Fibroblast of skin of left biceps (primary cell): ENCODE results near the gene C1D.
"Not testable (repeated sequence)": the region's sequence is repeated elsewhere in the genome, so short reads cannot be mapped to it uniquely, and the experiment has no call there.

Source experiments
- DNase-seq, 2 experiments: peaks; one replicate each; pipeline ENCODE4 v3.0.0-alpha.2; 2013; ENCODE audit warnings: low read depth in 2 of 2

Gene C1D, protein sequence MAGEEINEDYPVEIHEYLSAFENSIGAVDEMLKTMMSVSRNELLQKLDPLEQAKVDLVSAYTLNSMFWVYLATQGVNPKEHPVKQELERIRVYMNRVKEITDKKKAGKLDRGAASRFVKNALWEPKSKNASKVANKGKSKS

GRCh38 chr2:68062680-68063387, at the start of gene C1D:
TSS of gene C1D (minus strand) at chr2:68063004. CDS start at chr2:68047310, 15,694 bp downstream.
- peak; percentile 67 to 79 for DNase-seq

- DNase-seq = no peak
Measured at GRCh38 chr2:68110102-68110501, 47.3 kb upstream of the C1D start.

DNA sequence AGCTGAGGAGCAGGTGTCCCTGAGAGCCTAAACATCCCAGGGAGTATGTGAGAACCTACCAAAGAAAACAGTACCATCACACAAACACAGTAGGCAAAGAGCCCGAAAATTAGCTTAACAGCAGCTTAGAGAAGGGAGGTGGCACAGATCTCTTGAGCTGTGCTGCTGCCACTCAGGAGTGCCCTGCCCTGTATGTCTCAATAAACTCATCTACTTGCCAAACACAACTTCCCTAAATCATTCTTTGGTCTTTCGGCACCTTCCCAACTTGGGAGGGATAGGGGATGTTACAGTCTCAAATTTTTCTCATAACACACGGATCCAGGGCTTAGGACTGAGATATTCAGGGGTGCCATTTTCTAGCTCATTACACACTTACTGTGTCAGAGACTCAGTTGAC, 45.3 kb upstream of the C1D start:
- DNase-seq = no peak

GRCh38 chr2:68107475-68107874, 44.7 kb upstream of the C1D start:
- DNase-seq = no peak

GRCh38 chr2:68104111-68104835, 41.5 kb upstream of the C1D start:
- no peak for DNase-seq

DNA sequence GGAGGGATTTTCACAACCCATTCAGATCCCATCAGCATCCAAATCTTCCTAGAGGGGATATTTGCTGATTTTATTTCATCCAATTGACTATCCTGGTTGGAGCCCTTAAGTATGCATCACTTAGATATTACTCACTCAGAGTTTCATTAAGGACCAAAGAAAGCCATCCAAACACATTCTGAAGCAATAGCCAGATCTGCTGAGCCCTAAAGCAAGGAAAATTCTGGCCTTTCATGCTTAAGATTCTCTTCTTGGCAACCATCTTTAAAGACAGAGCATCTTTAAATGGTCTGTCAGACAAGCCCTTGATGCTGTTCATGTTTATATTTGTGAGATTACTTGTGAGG, 40.9 kb upstream of the C1D start:
- no peak for DNase-seq

- DNase-seq = peak in 1 of 2 experiments; percentile 27
Measured at GRCh38 chr2:68103030-68103708, 40.4 kb upstream of the C1D start.

GRCh38 chr2:68100189-68100588, 37.4 kb upstream of the C1D start:
- no peak for DNase-seq

- no peak for DNase-seq
Measured at GRCh38 chr2:68099260-68099659, 36.5 kb upstream of the C1D start.

DNA sequence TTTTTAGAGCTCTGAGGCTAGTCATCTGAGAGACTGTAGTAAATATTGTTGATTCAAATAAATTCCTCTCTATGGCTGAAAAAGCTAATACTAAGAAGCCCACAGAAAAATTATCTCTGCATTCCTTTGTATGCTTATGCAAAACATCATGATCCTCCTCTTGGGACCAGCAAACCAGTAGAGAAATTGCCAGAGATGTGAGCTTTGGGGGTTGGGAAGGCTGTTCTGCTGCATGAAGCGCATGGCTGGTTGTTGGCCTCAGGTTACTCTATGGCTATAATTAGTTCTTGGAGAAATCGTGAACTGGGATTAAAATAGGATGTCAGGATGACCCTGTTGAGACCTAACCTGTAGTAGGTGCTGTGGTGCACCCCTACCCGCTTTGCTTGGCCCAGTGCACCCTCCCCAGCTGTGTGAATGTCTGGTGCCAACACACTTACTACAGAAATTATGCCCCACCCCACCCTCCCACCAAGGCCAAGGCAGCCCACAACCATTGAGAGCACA, 35.5 kb upstream of the C1D start:
- no peak for DNase-seq

GRCh38 chr2:68094111-68094510, 31.3 kb upstream of the C1D start:
- no peak for DNase-seq

DNA sequence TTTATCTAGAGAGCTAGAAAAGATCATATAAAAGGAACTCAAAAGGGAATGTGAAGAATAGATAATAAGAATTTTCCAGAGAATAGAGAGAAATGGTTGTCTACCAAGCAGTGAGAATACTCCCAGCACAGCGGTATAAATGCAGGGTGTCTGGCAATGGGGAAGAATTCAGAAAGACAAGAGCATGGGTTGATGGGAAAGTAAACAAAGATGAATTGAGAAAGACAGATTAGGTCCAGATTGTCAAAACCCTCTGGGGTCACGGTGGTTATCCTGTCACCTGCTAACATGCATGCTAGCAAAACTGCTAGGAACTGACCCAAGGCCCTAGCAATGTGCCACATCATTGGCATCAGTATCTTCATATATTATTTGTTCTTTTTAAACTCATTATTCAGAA, 30.8 kb upstream of the C1D start:
- DNase-seq = no peak

GRCh38 chr2:68091439-68092034, 28.7 kb upstream of the C1D start:
- DNase-seq = no peak

GRCh38 chr2:68089961-68090360, 27.2 kb upstream of the C1D start:
- no peak for DNase-seq

- DNase-seq = no peak
Measured at GRCh38 chr2:68088940-68089339, 26.1 kb upstream of the C1D start.

DNA sequence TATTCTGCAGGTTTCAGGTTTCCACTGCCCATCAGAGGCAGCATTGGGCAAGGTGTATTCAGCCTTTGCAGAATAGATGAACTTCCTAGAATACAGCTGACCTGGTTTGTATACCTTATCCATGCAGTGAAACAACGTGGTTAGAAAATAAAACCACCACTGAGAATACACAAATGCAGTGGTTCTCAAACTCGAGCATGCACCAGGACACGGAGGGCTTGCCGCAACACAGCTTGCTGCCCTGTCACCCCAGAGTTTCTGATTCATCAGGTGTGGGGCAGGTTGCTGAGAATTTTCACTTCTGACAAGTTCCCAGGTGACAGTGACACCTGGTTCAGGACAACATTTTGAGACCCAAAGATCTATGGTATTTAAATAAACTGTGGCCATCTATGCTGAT, 23.4 kb upstream of the C1D start:
- no peak for DNase-seq

DNA sequence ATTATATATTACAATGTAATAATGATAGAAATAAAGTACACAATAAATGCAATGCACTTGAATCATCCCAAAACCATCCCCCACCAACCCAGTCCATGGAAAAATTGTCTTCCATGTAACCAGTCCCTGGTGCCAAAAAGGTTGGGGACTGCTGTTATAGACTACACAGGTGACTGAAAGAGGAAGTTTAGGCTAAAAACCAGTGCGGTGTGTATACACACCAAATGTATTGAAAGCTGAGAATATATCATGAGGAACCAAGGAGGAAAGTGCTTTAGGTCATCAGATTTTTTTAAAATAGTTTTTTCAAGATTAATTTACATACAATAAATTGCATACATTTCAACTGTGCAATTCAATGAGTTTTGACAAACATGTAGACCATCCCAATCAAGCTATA, 20.5 kb upstream of the C1D start:
- DNase-seq = no peak

- DNase-seq = no peak
Measured at GRCh38 chr2:68074050-68074449, 11.2 kb upstream of the C1D start.

GRCh38 chr2:68063797-68064646, 1.2 kb upstream of the C1D start:
- not testable (repeated sequence) for DNase-seq

DNA sequence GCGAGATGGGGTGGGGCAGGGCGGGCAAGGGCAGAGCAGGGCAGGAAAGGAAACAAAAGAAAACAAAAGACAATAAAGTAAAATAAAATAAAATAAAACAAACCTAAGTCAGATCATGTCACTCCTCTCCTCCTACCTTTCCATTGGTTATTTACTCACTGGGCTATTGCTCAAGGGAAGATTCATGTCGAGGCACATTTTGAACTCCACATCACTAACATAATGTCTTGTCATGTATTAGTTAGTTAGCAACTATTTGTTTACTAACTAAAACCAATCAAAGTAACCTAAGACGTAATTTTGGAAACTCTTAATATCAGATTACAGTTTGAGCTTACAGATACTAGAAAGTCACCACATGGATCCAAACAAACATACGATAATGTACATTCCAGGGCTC, 2.2 kb downstream of the C1D start:
- no peak for DNase-seq
